Kidney epithelial cell (primary cell): ENCODE data around the gene ENTREP3. TPM values are rescaled to one million over a fixed set of nuclear protein-coding genes. Genes with fewer than 3 reads are reported as not detected.
A peak's percentile ranks its signal among the peaks of the same experiment; 100 is the strongest.

ENCODE experiments used
- DNase-seq: peaks from one replicate; pipeline ENCODE4 v3.0.0-alpha.2; 2010; ENCODE audit warnings: low read depth
- H3K27me3 ChIP-seq: 2 replicates; pipeline ENCODE4 v1.6.0; 2011; ENCODE audit warnings: low read length; ENCODE audit not compliant: control insufficient read depth, insufficient read depth
- H3K36me3 ChIP-seq: 2 replicates; pipeline ENCODE4 v1.5.1; 2011; ENCODE audit warnings: low read length; ENCODE audit not compliant: control insufficient read depth, insufficient read depth
- H3K4me3 ChIP-seq: 2 replicates; pipeline ENCODE4 v1.5.1; 2011; ENCODE audit warnings: low read depth, mild to moderate bottlenecking, control low read depth, low read length
- CTCF ChIP-seq: IDR thresholded peaks from 2 replicates; pipeline ENCODE4 v1.5.1; 2011; ENCODE audit warnings: mild to moderate bottlenecking, moderate library complexity, low read length, control low read depth, inconsistent platforms; ENCODE audit not compliant: insufficient read depth, poor library complexity, severe bottlenecking
- total RNA-seq: library from RNA; depleted of rRNA; stranded (reverse); fragments of >200 nt; gene quantifications from 2 replicates; pipeline ENCODE4 v1.2.3, GENCODE V29; 2015

Gene ENTREP3
- total RNA-seq, 1 donor from 2014 or later = 13.2 TPM

- Histone ChIP-seq H3K4me3 (peak within 1 kb of the TSS; percentile 75), H3K27me3 (no peaks in the 10 kb centered on the region), H3K36me3 (no peaks in the 10 kb centered on the region)
- no peak for TF ChIP-seq CTCF
- DNase-seq = no peak
Observed at GRCh38 chr1:155208541-155209311, 46.6 kb downstream of the ENTREP3 start, which contains the start of gene MTX1. TSS of gene MTX1 (plus strand) at chr1:155208695. CDS start at chr1:155208805, 110 bp downstream.

GRCh38 chr1:155207806-155208540 lies 47.3 kb downstream of the ENTREP3 start, which contains the start of gene THBS3:
TSS of gene THBS3 (minus strand) at chr1:155207897. CDS start at chr1:155207876, 21 bp downstream.
- peak within 1 kb of the TSS; percentile 75 for H3K4me3 ChIP-seq
- no peak for DNase-seq
- no peaks in the 10 kb centered on the region for H3K27me3 ChIP-seq
- H3K36me3 ChIP-seq = no peaks in the 10 kb centered on the region
- no peak for TF ChIP-seq CTCF

GRCh38 chr1:155206891-155207805 lies 48.1 kb downstream of the ENTREP3 start:
- Histone ChIP-seq H3K4me3 (peak overlapping the region; percentile 75), H3K27me3 (no peaks in the 10 kb centered on the region), H3K36me3 (no peaks in the 10 kb centered on the region)
- DNase-seq = no peak
- TF ChIP-seq CTCF = peak; percentile 93

- no peaks in the 10 kb centered on the region for H3K36me3 ChIP-seq
- no peaks in the 10 kb centered on the region for H3K27me3 ChIP-seq
- DNase-seq = no peak
- no peak for TF ChIP-seq CTCF
- H3K4me3 ChIP-seq = no peak overlapping the region
Observed at GRCh38 chr1:155205969-155206593, 49.2 kb downstream of the ENTREP3 start.

- TF ChIP-seq CTCF = no peak
- Histone ChIP-seq H3K4me3 (no peak overlapping the region), H3K27me3 (no peaks in the 10 kb centered on the region), H3K36me3 (no peaks in the 10 kb centered on the region)
- no peak for DNase-seq
Observed at GRCh38 chr1:155205035-155205434, 50.2 kb downstream of the ENTREP3 start.
